Adrenal gland (tissue), 5 donors: Measurements from ENCODE around the gene SNRK.

Experiments
- CTCF ChIP-seq, 6 experiments: fragments of 450-650 bp in 4 of 6; fragments of 200-600 bp in 2 of 6; sonication (generic) in 1 of 6; IDR thresholded peaks; 1 replicate in 5 of 6; 2 replicates in 1 of 6; pipeline versions ENCODE4 v1.5.1 to v1.8.0; 2016 to 2021; ENCODE audit warnings: antibody characterized with exemption in 6 of 6, mild to moderate bottlenecking in 2 of 6, moderate library complexity in 1 of 6
- POLR2A ChIP-seq, 2 donors: fragments of 450-650 bp; IDR thresholded peaks; one replicate each; pipeline ENCODE4 v1.6.1; 2017; ENCODE audit warnings: antibody characterized with exemption in 2 of 2, mild to moderate bottlenecking in 2 of 2, moderate library complexity in 1 of 2
- donor health status: DM: no; HTN: no; CAD: no.

- TF ChIP-seq CTCF (IDR thresholded peaks at IDR 0.05) (no peak), POLR2A (IDR thresholded peaks at IDR 0.05) (no peak)
These were observed 62.0 kb downstream of the SNRK start for GRCh38 chr3:43348350-43348749.
